GM12891 (cell line): ENCODE results near the gene LBHD2.

Experiments used
- POLR2A ChIP-seq: IDR thresholded peaks from 2 replicates; pipeline ENCODE4 v1.6.1; 2011; ENCODE audit warnings: low read depth, low read length, control low read depth
- TAF1 ChIP-seq: IDR thresholded peaks from 2 replicates; pipeline ENCODE4 v1.6.1; 2011; ENCODE audit warnings: low read depth, low read length, control low read depth

GRCh38 chr14:103101963-103102688, 18.1 kb downstream of the LBHD2 start:
- no peak for TF ChIP-seq POLR2A
- no peak for TF ChIP-seq TAF1
